Measurements from ENCODE around the gene PCYOX1L.

GRCh38 chr5:149348518-149348917, 9.3 kb upstream of the PCYOX1L start:
- TF ChIP-seq CTCF (IDR thresholded peaks at IDR 0.05 in 2 of 3, conservative IDR thresholded peaks at IDR 0.05 in 1 of 3; ENCODE audit: borderline replicate concordance in 1 of 3, insufficient read depth in 1 of 3, low read depth in 2 of 3, low read length in 2 of 3) (no peak), JUND (IDR thresholded peaks at IDR 0.05) (no peak), CBX3 (IDR thresholded peaks at IDR 0.05; ENCODE audit: low read depth) (no peak), ELF1 (IDR thresholded peaks at IDR 0.05; ENCODE audit: borderline replicate concordance, low read depth) (no peak)
